Lung (tissue), 12 donors: ENCODE measurements around the gene PFDN1. TPM values are rescaled to one million over a fixed set of nuclear protein-coding genes. Genes with fewer than 3 reads are reported as not detected.

Experiments used
- ATAC-seq: fragments of 200-7000 bp; cut with Tn5 transposase; one replicate; pipeline ENCODE4 v1.9.1; 2020; ENCODE audit warnings: moderate number of reproducible peaks; ENCODE audit not compliant: insufficient read depth, low FRiP score
- DNase-seq, 3 donors: peaks; one replicate each; pipeline ENCODE4 v3.0.0-alpha.2; 2013 to 2017
- H3K27ac ChIP-seq, 2 donors: one replicate each; pipeline ENCODE4 v1.5.1; 2013; ENCODE audit warnings: mild to moderate bottlenecking in 2 of 2, moderate library complexity in 2 of 2, control low read depth in 1 of 2, inconsistent platforms in 1 of 2, low read depth in 1 of 2, low read length in 1 of 2
- H3K27me3 ChIP-seq, 3 donors: one replicate each; pipeline ENCODE4 v1.5.1; 2013; ENCODE audit warnings: low read length in 2 of 3; ENCODE audit not compliant: control insufficient read depth in 3 of 3, insufficient read depth in 3 of 3
- H3K36me3 ChIP-seq, 4 donors: one replicate each; pipeline ENCODE4 v1.5.1; 2013; ENCODE audit warnings: low read length in 4 of 4, mild to moderate bottlenecking in 1 of 4, moderate library complexity in 1 of 4; ENCODE audit not compliant: control insufficient read depth in 4 of 4, insufficient read depth in 4 of 4
- H3K4me1 ChIP-seq, 5 donors: one replicate each; pipeline ENCODE4 v1.5.1; 2013; ENCODE audit warnings: low read length in 5 of 5, mild to moderate bottlenecking in 2 of 5, moderate library complexity in 1 of 5; ENCODE audit not compliant: control insufficient read depth in 5 of 5, insufficient read depth in 5 of 5
- H3K4me3 ChIP-seq: one replicate; pipeline ENCODE4 v1.5.1; 2013; ENCODE audit warnings: mild to moderate bottlenecking, control low read depth, moderate library complexity
- H3K9ac ChIP-seq, 2 donors: one replicate each; pipeline ENCODE4 v1.5.1; 2013; ENCODE audit warnings: low read length in 2 of 2, control low read depth in 1 of 2; ENCODE audit not compliant: insufficient read depth in 1 of 2
- H3K9me3 ChIP-seq, 4 donors: one replicate each; pipeline ENCODE4 v1.5.1; 2013; ENCODE audit warnings: low read length in 3 of 4, mild to moderate bottlenecking in 1 of 4, moderate library complexity in 1 of 4; ENCODE audit not compliant: control insufficient read depth in 4 of 4, insufficient read depth in 3 of 4
- CTCF ChIP-seq: IDR thresholded peaks from 2 replicates; pipeline ENCODE4 v1.5.1; 2012; ENCODE audit warnings: mild to moderate bottlenecking; ENCODE audit errors: control extremely low read depth, extremely low read depth
- WGBS, 2 donors: extraction: QIAGEN DNeasy Blood & Tissue Kit; methylation state at CpG; one replicate each; pipeline ENCODE4 v1.1.7; 2013; 5-methylcytosine and 5-hydroxymethylcytosine counted together
- polyA plus RNA-seq, 2 donors: library from polyadenylated mRNA; stranded (reverse); fragments of 200-250 nt; gene quantifications; one replicate each; pipeline ENCODE4 v1.2.1, GENCODE V29; 2013
- total RNA-seq, 2 donors: library from RNA; depleted of rRNA in 1 of 2; stranded (reverse); fragments of >200 nt in 1 of 2; gene quantifications; one replicate each; pipeline ENCODE4 v1.2.1, GENCODE V29; 2014 to 2021
- donor health status: control.
- donor health status: control.
- donor health status: Bipolar disorder and iron deficiency.
- donor health status: healthy.
- donor health status: DM: yes; HTN: yes; CAD: no.

Gene PFDN1
- total and polyA plus RNA-seq, 4 donors: 42.0 to 108 (median 51.6) TPM

- DNase-seq (no peak), ATAC-seq (no peak)
- no peaks in the 10 kb centered on the region for H3K9me3 ChIP-seq
- H3K4me1 ChIP-seq: peaks cover 0 to 34% (median 6%) of the 10 kb centered on the region in 5 donors
- no peaks in the 10 kb centered on the region for H3K36me3 ChIP-seq
- H3K9ac ChIP-seq: no peak overlapping the region
- H3K27ac ChIP-seq: no peak overlapping the region
- H3K27me3 ChIP-seq: no peaks in the 10 kb centered on the region
- H3K4me3 ChIP-seq: no peak overlapping the region
- WGBS, 2 donors: 84 to 89% methylated on average over 1 of the region's 1 CpG
- TF ChIP-seq CTCF: no peak
Observed at GRCh38 chr5:140215276-140215675, 87.6 kb downstream of the PFDN1 start.

GRCh38 chr5:140214831-140215230, 88.1 kb downstream of the PFDN1 start:
- no peaks in the 10 kb centered on the region for H3K36me3 ChIP-seq
- no peak for TF ChIP-seq CTCF
- no peak overlapping the region for H3K9ac ChIP-seq
- no peaks in the 10 kb centered on the region for H3K9me3 ChIP-seq
- DNase-seq: no peak
- H3K27me3 ChIP-seq: no peaks in the 10 kb centered on the region
- no peak for ATAC-seq
- H3K4me1 ChIP-seq: peaks cover 0 to 31% (median 6%) of the 10 kb centered on the region in 5 donors
- H3K27ac ChIP-seq: no peak overlapping the region
- no peak overlapping the region for H3K4me3 ChIP-seq
- 52 to 64% methylated on average over 4 of the region's 4 CpGs for WGBS, 2 donors

GRCh38 chr5:140213370-140213983, 89.4 kb downstream of the PFDN1 start:
- WGBS, 2 donors: 95% methylated on average over 1 of the region's 1 CpG
- TF ChIP-seq CTCF: no peak
- H3K27ac ChIP-seq: no peak overlapping the region

GRCh38 chr5:140208065-140208464, 94.8 kb downstream of the PFDN1 start:
- no peak overlapping the region for H3K9ac ChIP-seq
- H3K27ac ChIP-seq: no peak overlapping the region

More at GRCh38 chr5:140213370-140213983, 89.4 kb downstream of the PFDN1 start:
- peaks cover 0 to 21% (median 5%) of the 10 kb centered on the region in 5 donors for H3K4me1 ChIP-seq
- H3K9ac ChIP-seq: no peak overlapping the region
- H3K27me3 ChIP-seq: no peaks in the 10 kb centered on the region
- DNase-seq: no peak
- no peak for ATAC-seq
- H3K36me3 ChIP-seq: no peaks in the 10 kb centered on the region
- H3K4me3 ChIP-seq: no peak overlapping the region
- H3K9me3 ChIP-seq: no peaks in the 10 kb centered on the region

More at GRCh38 chr5:140208065-140208464, 94.8 kb downstream of the PFDN1 start:
- ATAC-seq (no peak), DNase-seq (no peak)
- TF ChIP-seq CTCF: no peak
- Histone ChIP-seq H3K4me1 (peaks cover 0 to 12% (median 0%) of the 10 kb centered on the region in 5 donors), H3K27me3 (no peaks in the 10 kb centered on the region), H3K36me3 (no peaks in the 10 kb centered on the region), H3K4me3 (no peak overlapping the region), H3K9me3 (no peaks in the 10 kb centered on the region)
